A549 (cell line): Measurements from ENCODE around the gene PCED1A.

Experiments
- BHLHE40 ChIP-seq: IDR thresholded peaks from 2 replicates; pipeline ENCODE4 v1.6.1; 2012; ENCODE audit warnings: low read depth, low read length, inconsistent platforms
- CBX2 ChIP-seq: fragments of 200-600 bp; sonication (generic); IDR thresholded peaks from 2 replicates; pipeline ENCODE4 v1.6.1; 2016; ENCODE audit warnings: low read depth, mild to moderate bottlenecking, borderline replicate concordance
- EP300 ChIP-seq, 2 experiments: fragments of >200 bp; sonication (Bioruptor Twin); formaldehyde crosslinking; IDR thresholded peaks; 2 replicates in 1 of 2; 3 replicates in 1 of 2; pipeline ENCODE4 v1.6.1; 2016 to 2017
- FOSB ChIP-seq: fragments of 250-450 bp; sonication (Bioruptor Pico); IDR thresholded peaks from 2 replicates; pipeline ENCODE4 v1.5.0; 2020; ENCODE audit warnings: mild to moderate bottlenecking, moderate library complexity
- HDAC2 ChIP-seq: fragments of 200-600 bp; sonication (generic); IDR thresholded peaks from 2 replicates; pipeline ENCODE4 v1.6.1; 2016
- HOXA7 ChIP-seq: fragments of 250-450 bp; sonication (Bioruptor Pico); IDR thresholded peaks from 2 replicates; pipeline ENCODE4 v1.5.0; 2020; ENCODE audit warnings: mild to moderate bottlenecking, moderate library complexity
- JUN ChIP-seq, 2 experiments: fragments of >200 bp; sonication (Bioruptor Twin); formaldehyde crosslinking; IDR thresholded peaks; 2 replicates in 1 of 2; 3 replicates in 1 of 2; pipeline ENCODE4 v1.6.1; 2016 to 2017
- NPAS2 ChIP-seq: fragments of 250-450 bp; sonication (Bioruptor Pico); IDR thresholded peaks from 2 replicates; pipeline ENCODE4 v1.8.0; 2022; ENCODE audit warnings: mild to moderate bottlenecking, moderate library complexity, borderline replicate concordance
- POLR2A ChIP-seq: IDR thresholded peaks from 2 replicates; pipeline ENCODE4 v1.6.1; 2012; ENCODE audit warnings: mild to moderate bottlenecking, low read length
- SMC3 ChIP-seq: fragments of >200 bp; sonication (Bioruptor Twin); formaldehyde crosslinking; IDR thresholded peaks from 3 replicates; pipeline ENCODE4 v1.6.1; 2018; ENCODE audit warnings: inconsistent platforms
- TF ChIP-seq, protein P1 (sequence below): fragments of >200 bp; sonication (Bioruptor Twin); formaldehyde crosslinking; IDR thresholded peaks from 3 replicates; pipeline ENCODE4 v1.5.1; 2016
- TF ChIP-seq, protein P2 (sequence below): fragments of 450-650 bp; IDR thresholded peaks from 2 replicates; pipeline ENCODE4 v1.6.1; 2014; ENCODE audit warnings: antibody characterized with exemption
- TF ChIP-seq, protein P3 (sequence below): fragments of >200 bp; sonication (Bioruptor Twin); formaldehyde crosslinking; IDR thresholded peaks from 3 replicates; pipeline ENCODE4 v1.6.1; 2016
- TF ChIP-seq, protein P4 (sequence below): IDR thresholded peaks from 2 replicates; pipeline ENCODE4 v1.6.1; 2012

DNA sequence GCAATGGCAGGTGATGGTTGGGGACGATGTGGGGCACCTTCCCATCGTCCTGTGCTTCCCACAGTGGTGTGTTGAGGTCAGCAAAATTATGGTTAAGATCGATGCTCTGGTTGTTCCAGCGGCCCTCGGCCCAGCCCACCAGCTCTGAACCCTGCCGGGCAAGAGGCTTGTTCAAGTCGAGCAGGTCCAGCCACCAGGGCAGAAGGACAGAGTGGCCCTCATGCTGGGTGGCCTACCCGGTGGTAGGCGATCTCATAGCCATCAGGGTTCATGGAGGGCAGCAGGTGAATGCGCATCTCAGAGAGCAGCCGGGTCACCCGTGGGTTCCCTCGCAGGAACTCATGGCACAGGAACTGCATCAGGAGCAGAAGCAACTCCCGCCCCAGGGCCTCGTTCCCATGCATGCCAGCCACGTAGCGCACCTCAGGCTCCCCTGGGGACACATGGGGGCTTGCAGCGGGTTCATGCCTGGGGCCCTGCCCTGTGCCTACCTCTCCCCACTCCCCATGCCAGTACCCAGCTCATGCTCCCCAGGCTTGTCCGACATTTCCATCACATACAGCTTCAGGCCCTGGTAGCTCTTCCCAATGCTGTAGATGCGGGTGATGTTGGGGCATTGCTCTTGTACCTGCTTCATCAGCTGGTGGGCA lies 44.3 kb downstream of the PCED1A start:
- TF ChIP-seq, protein P1, sequence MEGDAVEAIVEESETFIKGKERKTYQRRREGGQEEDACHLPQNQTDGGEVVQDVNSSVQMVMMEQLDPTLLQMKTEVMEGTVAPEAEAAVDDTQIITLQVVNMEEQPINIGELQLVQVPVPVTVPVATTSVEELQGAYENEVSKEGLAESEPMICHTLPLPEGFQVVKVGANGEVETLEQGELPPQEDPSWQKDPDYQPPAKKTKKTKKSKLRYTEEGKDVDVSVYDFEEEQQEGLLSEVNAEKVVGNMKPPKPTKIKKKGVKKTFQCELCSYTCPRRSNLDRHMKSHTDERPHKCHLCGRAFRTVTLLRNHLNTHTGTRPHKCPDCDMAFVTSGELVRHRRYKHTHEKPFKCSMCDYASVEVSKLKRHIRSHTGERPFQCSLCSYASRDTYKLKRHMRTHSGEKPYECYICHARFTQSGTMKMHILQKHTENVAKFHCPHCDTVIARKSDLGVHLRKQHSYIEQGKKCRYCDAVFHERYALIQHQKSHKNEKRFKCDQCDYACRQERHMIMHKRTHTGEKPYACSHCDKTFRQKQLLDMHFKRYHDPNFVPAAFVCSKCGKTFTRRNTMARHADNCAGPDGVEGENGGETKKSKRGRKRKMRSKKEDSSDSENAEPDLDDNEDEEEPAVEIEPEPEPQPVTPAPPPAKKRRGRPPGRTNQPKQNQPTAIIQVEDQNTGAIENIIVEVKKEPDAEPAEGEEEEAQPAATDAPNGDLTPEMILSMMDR = no peak
- TF ChIP-seq SMC3 (no peak), CBX2 (no peak), BHLHE40 (no peak), EP300 (IDR thresholded peaks at IDR 0.05) (no peak), HDAC2 (no peak), FOSB (no peak), HOXA7 (no peak), NPAS2 (CRISPR knock-in tag) (no peak), POLR2A (no peak), JUN (IDR thresholded peaks at IDR 0.05) (no peak)
- TF ChIP-seq, protein P2, sequence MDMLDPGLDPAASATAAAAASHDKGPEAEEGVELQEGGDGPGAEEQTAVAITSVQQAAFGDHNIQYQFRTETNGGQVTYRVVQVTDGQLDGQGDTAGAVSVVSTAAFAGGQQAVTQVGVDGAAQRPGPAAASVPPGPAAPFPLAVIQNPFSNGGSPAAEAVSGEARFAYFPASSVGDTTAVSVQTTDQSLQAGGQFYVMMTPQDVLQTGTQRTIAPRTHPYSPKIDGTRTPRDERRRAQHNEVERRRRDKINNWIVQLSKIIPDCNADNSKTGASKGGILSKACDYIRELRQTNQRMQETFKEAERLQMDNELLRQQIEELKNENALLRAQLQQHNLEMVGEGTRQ = no peak
- TF ChIP-seq, protein P3, sequence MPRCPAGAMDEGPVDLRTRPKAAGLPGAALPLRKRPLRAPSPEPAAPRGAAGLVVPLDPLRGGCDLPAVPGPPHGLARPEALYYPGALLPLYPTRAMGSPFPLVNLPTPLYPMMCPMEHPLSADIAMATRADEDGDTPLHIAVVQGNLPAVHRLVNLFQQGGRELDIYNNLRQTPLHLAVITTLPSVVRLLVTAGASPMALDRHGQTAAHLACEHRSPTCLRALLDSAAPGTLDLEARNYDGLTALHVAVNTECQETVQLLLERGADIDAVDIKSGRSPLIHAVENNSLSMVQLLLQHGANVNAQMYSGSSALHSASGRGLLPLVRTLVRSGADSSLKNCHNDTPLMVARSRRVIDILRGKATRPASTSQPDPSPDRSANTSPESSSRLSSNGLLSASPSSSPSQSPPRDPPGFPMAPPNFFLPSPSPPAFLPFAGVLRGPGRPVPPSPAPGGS = no peak
- TF ChIP-seq, protein P4, sequence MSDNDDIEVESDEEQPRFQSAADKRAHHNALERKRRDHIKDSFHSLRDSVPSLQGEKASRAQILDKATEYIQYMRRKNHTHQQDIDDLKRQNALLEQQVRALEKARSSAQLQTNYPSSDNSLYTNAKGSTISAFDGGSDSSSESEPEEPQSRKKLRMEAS = no peak
